Measurements from ENCODE around the gene TEX55.
"Not testable (repeated sequence)": the region's sequence is repeated elsewhere in the genome, so short reads cannot be mapped to it uniquely, and the experiment has no call there.

TEX55 gene

GRCh38 chr3:119122350-119122749 is 23.6 kb upstream of the TEX55 start:
- no peak overlapping the region for H3K4me3 ChIP-seq (ENCODE audit: low read depth, low read length)
- TF ChIP-seq CTCF (IDR thresholded peaks at IDR 0.05; ENCODE audit: low read depth, low read length): no peak

DNA sequence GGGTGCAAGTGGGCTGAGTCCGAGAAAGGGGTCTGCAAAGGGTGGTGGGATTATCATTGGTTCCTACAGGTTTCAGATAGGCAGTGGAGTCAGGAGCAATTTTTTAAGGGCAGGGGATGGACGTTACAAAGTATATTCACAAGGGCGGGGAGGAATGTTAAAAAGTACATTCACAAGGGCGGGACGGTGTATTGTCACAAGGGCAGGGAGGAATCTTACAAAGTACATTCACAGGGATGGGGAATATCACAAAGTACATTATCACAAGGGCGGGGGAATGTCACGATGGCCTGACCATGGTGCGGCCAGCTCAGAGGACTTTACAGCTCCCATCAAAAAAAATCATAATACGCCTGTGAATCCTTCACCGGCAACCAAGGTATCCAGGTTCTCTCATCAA is 20.6 kb upstream of the TEX55 start:
- no peak for TF ChIP-seq CTCF (IDR thresholded peaks at IDR 0.05; ENCODE audit: low read depth, low read length)
- no peak overlapping the region for H3K4me3 ChIP-seq (ENCODE audit: low read depth, low read length)

GRCh38 chr3:119125742-119126504 is 20.0 kb upstream of the TEX55 start:
- no peak overlapping the region for H3K4me3 ChIP-seq (ENCODE audit: low read depth, low read length)
- TF ChIP-seq CTCF (IDR thresholded peaks at IDR 0.05; ENCODE audit: low read depth, low read length): no peak

GRCh38 chr3:119130291-119130690 is 15.7 kb upstream of the TEX55 start:
- not testable (repeated sequence) for H3K4me3 ChIP-seq (ENCODE audit: low read depth, low read length)

DNA sequence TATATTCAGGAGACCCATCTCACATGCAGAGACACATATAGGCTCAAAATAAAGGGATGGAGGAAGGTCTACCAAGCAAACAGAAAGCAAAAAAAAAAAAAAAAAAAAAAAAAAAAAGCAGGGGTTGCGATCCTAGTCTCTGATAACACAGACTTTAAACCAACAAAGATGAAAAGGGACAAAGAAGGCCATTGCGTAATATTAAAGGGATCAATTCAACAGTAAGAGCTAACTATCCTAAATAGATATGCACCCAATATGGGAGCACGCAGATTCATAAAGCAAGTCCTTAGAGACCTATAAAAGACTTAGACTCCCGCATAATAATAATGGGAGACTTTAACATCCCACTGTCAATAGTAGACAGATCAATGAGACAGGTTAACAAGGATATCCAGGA is 13.7 kb upstream of the TEX55 start:
- H3K4me3 ChIP-seq (ENCODE audit: low read depth, low read length): not testable (repeated sequence)

DNA sequence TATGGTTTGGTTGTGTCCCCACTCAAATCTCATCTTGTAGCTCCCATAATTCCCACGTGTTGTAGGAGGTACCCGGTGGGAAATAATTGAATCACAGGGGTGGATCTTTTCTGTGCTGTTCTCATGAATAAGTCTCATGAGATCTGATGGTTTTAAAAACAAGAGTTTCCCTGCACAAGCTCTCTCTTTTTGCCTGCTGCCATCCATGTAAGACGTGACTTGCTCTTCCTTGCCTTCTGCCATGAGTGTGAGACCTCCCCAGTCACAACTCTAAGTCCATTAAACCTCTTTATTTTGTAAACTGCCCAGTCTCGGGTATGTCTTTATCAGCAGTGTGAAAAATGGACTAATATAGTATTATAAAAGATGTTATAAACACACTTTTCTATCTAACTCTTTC is 6.6 kb upstream of the TEX55 start:
- H3K4me3 ChIP-seq (ENCODE audit: low read depth, low read length): not testable (repeated sequence)

- H3K4me3 ChIP-seq (ENCODE audit: low read depth, low read length): no peak overlapping the region
- no peak for TF ChIP-seq CTCF (IDR thresholded peaks at IDR 0.05; ENCODE audit: low read depth, low read length)
These were observed 5.5 kb upstream of the TEX55 start for GRCh38 chr3:119140466-119140865.

GRCh38 chr3:119145128-119145499 is 851 bp upstream of the TEX55 start:
- no peak for TF ChIP-seq CTCF (IDR thresholded peaks at IDR 0.05; ENCODE audit: low read depth, low read length)
- H3K4me3 ChIP-seq (ENCODE audit: low read depth, low read length): no peak overlapping the region

GRCh38 chr3:119146578-119147375 is 812 bp downstream of the TEX55 start:
- no peak overlapping the region for H3K4me3 ChIP-seq (ENCODE audit: low read depth, low read length)
- no peak for TF ChIP-seq CTCF (IDR thresholded peaks at IDR 0.05; ENCODE audit: low read depth, low read length)

Data from WI38 (cell line).